K562 treated with DMSO at 1 percent for 12 hours (cell line): ENCODE measurements around the gene ACACB. TPM values are rescaled to one million over a fixed set of nuclear protein-coding genes. Genes with fewer than 3 reads are reported as not detected.

ENCODE experiments used
- total RNA-seq: library from RNA; unstranded; fragments of 300-600 nt; gene quantifications from 2 replicates; pipeline ENCODE4 v1.2.3, GENCODE V29; 2022; ENCODE audit not compliant: insufficient read depth

Gene ACACB
- total RNA-seq = 1.3 and 6.3 TPM in 2 replicates

DNA sequence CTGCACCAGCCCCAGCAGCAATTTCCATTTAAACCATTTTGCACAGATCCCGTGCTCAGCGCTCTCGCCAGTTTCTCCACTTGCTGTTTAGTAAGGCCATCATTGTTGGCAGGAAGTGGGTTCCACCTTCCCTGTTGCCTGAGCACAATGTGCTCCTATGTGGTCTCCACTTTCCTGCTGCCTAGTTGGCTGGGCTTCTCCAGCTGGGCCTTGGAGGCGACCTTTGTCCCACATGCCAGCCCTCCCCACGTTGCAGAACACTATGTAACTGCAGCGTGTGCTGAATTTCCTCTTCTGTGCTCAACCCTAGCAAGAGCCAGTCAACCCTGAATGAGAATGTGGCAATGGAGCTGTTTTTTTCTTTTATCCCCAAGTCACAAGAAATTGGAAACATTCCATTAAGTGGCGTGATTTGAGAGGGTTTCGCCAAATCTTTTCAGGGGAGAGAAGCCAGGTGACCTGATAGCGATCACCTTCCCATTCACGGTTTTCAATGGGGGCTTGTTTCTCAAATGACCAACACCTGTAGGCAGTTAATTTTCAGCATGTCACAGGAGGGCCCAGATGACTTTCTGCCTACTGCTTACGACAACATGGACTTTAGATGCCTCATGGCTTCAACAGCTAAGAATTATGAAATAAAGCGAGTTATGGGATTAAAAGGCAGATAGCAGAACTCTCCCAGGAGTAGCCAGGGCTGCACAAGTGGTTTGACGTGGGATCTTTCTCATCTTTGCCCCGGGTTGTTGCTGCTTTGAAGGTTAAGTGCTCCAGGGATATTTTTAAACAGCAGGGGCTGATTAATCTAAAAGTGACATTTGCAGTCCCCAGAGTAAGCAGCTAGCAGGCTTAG is at the start of gene ACACB:
ACACB (plus strand) TSS at position 830 of the 853 bp plus-strand sequence. CDS start 22,819 bp downstream, outside the sequence.

GRCh38 chr12:109093022-109093918 is 23.1 kb upstream of the ACACB start, which contains the start of gene ALKBH2:
ALKBH2 (minus strand) TSS chr12:109093472; CDS start chr12:109092786, 686 bp downstream.

DNA sequence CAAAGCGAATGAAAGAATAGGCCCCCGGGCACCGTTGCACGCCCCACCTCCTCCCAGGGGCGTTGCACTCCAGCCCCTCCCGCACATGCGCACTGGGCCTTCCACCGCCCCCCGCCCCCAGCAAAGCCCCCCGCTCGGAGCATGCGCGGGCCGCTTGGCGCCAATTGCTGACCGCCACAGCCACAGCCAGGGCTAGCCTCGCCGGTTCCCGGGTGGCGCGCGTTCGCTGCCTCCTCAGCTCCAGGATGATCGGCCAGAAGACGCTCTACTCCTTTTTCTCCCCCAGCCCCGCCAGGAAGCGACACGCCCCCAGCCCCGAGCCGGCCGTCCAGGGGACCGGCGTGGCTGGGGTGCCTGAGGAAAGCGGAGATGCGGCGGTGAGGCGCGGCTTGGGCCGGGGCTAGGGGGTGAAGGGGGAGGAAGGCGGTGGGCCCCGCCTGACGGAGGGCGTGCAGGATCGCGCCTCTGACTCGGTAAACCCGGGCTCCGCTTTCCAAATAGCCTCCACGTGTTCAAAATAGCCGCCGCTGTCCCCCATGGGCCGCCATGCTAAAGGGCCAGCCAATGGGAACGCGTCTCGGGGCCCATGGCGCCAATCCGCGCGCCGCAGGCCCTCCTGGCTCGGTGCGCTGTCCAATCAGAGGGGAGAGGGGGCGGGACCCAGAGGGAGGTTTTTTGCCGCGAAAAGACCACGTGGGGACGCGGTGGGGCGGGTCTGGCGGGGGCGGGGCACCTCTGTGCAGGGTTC is 18.8 kb upstream of the ACACB start, which contains the start of gene UNG:
UNG (plus strand) TSS at position 163 of the 748 bp plus-strand sequence; CDS start at position 246, 83 bp downstream.

GRCh38 chr12:109308534-109309380 is 192.4 kb downstream of the ACACB start, which contains the start of gene FOXN4:
FOXN4 (minus strand) TSS chr12:109309284; CDS start chr12:109308321, 963 bp downstream.

Other genes with a start within 250 kb of the ACACB start
- not detected in 2 replicates for gene DAO, start 236.5 kb upstream of the ACACB start, total RNA-seq
- 0.18 and 0.27 TPM in 2 replicates for gene SVOP, start 95.5 kb upstream of the ACACB start, total RNA-seq
- 11.0 and 13.3 TPM in 2 replicates for gene USP30, start 64.0 kb upstream of the ACACB start, total RNA-seq
- 19.1 and 24.8 TPM in 2 replicates for gene ALKBH2, start 23.1 kb upstream of the ACACB start, total RNA-seq
- gene UNG, start 19.0 kb upstream of the ACACB start, total RNA-seq = 17.3 and 22.8 TPM in 2 replicates
- not detected in 2 replicates for gene FOXN4, start 192.7 kb downstream of the ACACB start, total RNA-seq
- gene MYO1H, start 231.3 kb downstream of the ACACB start, total RNA-seq = not detected in 2 replicates